GM19099 (cell line): ENCODE data around the gene TIGD1.

Experiments used
- POLR2A ChIP-seq: IDR thresholded peaks from 3 replicates; pipeline ENCODE4 v1.6.1; 2011; ENCODE audit warnings: low read depth; ENCODE audit not compliant: insufficient read length; ENCODE audit errors: extremely low read depth

Gene TIGD1

DNA sequence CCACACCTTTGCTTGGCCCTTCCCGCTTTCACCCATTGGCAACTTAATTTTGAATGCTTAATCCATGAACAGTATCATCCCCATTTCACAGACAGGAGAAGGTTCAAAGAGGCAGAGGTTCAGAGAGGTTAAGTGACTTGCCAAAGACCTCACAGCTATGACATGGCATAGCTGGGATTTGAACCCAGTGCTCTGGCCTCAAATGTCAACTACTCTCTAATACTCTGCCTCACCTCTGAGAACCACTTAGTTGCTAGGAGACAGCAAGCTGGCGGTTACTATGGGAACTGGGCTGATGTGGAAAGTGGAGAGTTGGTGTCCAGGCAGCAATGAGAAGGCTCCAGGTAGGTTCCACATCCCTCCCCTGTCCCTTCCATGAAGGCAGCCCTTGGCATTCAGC, 45.9 kb downstream of the TIGD1 start:
- no peak for TF ChIP-seq POLR2A

DNA sequence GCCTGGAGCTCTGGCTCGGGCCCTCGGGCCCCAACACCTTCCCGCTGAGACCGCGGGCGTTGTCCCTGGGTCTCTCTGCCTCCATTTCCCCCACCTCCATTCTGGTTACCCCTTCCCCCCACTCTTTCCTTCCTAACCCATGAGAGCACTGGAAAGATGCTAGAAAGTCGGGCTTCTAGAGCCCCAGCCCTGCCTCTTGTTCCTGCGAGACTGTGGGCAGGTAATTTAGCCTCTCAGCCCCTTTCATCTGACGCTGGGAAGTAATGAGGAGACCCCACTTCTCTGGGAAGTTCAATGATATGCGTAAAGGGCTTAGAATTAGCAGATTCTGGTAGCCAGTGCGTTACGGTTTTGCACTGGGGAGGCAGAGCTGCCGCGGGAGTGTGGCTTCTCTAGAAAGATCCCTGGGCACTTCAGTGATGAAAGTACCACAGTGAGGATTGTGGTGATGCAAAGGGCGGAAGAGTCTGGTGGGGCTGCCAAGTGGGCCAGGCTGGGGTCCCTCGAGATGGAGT, 46.5 kb downstream of the TIGD1 start:
- no peak for TF ChIP-seq POLR2A

DNA sequence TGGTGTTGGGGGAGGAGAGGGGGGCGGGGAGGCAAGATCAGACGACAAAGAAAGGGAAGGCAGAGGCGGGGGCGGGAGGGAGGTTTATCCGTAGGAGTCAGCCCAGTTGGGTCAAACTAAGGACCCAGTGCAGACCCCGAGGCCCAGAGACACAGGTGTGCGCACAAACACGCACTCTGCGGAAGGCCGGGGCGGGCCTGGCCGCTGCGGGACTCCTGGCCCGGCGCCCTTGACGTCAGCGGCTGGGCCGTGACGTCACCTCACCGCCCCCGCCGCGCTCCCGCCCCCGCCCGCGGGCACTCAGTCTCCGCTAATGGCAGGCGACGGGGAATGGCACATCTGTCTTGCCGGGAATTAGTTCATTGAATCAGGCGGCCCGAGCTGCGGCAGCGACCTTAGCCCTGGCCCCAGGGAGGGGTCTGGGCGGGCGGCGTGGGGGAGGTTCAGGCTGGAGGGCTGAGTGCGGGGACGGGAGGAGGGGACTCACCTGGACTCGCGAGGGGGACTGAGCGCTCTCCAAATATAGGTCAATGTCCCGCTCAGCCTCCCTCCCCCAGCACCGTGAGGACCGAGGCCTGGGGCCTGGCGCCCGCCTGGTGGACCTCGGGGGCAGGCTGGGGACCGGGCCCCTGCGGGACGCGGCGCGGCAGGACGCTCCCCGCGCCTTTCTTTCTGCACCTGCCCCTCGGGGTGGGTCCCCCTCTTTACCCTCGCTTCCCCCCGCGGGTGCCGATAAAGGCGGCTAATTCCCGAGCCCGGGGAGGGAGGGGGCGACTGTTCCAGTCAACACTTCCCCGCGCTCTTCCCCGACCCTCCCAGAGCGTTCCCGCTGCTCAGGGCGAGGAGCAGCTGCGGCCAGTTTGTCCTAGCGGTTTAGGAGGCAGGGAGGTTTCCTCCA, 47.2 kb downstream of the TIGD1 start:
- TF ChIP-seq POLR2A: no peak

DNA sequence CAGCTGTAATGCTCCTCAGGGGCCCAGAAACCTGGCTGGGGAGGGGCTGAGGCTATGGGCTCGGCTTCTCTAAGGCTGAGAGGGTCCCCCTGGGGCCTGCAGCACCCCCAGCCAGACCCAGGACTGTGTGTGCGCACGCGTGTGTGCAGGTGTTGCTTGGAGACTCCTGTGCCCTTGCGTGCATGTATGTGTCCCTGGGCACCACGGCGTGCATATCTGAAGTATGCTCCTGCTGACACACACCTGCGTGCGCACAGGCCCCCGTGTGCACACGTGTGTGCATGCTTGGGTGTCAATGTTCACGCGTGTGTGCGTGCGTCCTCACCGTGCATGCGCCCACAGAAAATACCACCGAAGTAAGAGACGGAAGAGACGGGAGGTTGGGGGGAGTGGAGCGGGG, 47.8 kb downstream of the TIGD1 start:
- TF ChIP-seq POLR2A: no peak

DNA sequence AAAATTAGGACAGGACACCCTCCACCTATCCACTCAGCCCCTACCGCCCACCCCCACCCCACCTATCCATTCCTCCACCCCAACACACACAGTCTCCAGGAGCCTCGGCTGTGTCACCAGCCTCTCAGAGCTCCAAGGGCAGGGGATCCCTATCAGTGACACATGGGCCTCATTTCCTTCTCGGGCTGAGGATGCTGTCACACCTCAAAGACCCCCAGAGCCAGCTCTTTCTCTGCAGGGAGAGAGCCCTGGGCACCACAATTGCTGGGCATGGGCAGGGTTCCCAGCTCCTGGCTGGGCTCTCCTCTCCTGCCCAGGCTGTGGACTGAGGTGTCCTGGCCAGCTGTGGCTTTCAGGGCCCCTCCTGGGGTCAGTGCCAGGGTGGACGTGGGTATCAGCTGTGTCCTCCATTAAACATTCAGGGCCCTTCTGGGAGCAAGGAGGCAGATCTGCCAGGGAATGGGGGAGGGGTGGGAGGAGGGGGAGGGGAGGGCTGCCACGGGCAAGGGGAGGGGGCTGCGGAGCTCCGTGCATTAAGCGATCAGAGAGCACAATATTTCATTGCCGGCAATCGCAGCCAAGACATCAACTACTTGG, 48.5 kb downstream of the TIGD1 start:
- TF ChIP-seq POLR2A: no peak

DNA sequence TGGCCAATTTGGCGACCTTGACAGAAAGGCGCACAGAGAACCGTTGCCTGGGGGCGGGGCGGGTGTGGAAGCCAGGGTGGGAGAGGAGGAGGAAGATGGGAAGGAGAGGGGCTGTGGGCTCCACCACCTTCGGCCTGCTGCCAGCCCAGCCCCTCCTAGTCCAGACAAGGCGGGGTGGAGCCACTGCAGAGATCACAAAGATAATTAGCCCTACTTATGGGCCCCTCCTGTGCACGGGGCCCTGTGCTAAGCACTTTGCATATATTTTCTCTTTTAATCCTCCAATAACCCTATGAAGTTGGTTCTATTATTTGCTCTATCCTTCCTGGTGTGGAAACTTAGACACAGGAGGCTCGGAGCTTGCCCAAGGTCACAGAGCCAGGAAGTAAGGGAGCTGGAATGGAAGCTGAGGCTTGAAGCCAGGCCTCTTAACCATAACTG, 49.0 kb downstream of the TIGD1 start:
- TF ChIP-seq POLR2A: no peak

DNA sequence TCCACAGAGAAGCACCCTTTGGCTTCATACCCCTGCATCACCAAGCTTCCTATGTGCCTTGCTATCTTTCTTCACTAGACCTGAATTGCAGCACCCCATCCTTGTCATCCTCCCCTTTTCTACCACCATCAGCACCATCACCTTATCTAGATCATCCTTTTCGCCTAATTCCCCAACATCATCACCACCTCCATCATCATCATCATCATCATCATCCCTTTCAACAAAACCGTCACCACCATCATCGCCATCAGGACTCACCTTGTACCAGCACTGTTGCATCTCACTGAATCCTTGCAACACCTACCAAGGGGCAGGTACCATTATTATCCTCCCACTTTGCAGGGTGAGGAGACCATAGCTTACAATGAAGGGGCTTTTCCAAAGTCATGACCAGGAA, 51.9 kb downstream of the TIGD1 start:
- no peak for TF ChIP-seq POLR2A
